Measurements from ENCODE around the gene NBAS.
"Not testable (repeated sequence)": the region's sequence is repeated elsewhere in the genome, so short reads cannot be mapped to it uniquely, and the experiment has no call there.

NBAS gene

GRCh38 chr2:15460112-15460620, 101.0 kb downstream of the NBAS start:
- no peak for DNase-seq (ENCODE audit: low spot score)

DNA sequence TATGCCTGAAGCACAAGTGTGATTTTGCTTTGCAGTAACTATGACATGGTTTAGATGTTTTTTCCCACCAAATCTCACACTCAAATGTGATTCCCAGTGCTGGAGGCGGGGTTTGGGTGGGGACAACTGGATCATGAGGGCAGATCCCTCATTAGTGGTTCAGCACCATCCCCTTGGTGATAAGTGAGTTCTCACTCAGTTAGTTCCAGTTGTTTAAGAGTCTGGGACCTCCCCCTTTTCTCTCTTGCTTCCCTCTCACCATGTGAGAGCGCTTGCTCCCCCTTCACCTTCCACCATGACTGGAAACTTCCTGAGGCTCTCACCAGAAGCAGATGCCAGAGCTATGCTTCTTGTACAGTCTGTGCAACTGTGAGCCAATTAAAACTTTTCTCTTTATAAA, 102.9 kb downstream of the NBAS start:
- no peak for DNase-seq (ENCODE audit: low spot score)

GRCh38 chr2:15457868-15458267, 103.3 kb downstream of the NBAS start:
- DNase-seq (ENCODE audit: low spot score): no peak

DNA sequence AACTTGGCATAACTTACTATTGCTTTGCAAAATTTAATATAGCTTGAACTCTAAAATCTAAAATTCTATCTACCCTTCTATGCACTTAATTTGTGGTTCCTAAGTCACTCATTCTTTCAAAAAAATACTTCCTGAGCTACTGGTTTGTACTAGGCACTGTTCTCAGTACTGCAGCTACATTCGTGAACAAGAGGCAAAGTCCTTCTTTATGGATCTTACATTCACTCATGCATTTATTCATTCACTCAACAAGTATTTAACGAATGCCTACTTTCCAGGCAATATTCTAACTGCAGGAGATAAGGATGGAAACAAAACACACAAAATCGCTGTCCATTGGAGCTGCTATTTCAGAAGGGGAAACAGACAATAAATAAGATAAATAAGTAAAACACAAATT, 104.8 kb downstream of the NBAS start:
- DNase-seq (ENCODE audit: low spot score): no peak

- no peak for DNase-seq (ENCODE audit: low spot score)
Measured at GRCh38 chr2:15450808-15451207, 110.3 kb downstream of the NBAS start.

DNA sequence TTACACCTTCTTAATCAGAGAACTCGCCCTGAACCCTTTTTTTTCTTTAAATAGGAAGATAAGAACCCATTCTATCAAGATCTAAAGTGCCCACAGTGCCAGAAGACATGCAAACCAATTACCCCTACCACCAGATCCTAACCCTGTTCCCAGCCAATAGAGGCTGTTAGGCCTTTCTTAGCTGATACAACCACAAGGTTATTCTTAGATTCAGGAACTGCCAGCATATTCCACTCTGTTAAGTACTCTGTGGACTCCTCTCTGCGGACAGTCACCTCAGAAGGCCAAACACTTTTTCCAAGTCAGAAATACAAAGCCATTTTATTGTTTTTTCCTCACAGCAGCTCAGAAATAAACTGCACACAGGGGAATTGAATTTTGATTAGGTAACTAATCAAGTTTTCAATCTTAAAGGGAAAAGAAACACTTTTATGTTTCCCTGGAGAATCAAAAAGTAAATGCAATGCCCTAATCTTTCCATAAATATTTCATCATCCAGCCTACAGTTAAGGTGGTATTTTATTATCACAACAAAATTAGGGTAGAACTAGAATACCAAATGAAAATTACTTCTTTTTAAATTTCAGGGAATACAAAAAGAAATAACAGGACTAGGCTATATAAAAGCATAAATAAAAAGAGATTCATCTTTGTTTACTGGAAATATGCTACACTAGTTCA, 111.4 kb downstream of the NBAS start:
- no peak for DNase-seq (ENCODE audit: low spot score)

GRCh38 chr2:15448250-15448839, 112.8 kb downstream of the NBAS start:
- no peak for DNase-seq (ENCODE audit: low spot score)

GRCh38 chr2:15447381-15447780, 113.8 kb downstream of the NBAS start:
- no peak for DNase-seq (ENCODE audit: low spot score)

- DNase-seq (ENCODE audit: low spot score): no peak
Measured at GRCh38 chr2:15446961-15447360, 114.2 kb downstream of the NBAS start.

DNA sequence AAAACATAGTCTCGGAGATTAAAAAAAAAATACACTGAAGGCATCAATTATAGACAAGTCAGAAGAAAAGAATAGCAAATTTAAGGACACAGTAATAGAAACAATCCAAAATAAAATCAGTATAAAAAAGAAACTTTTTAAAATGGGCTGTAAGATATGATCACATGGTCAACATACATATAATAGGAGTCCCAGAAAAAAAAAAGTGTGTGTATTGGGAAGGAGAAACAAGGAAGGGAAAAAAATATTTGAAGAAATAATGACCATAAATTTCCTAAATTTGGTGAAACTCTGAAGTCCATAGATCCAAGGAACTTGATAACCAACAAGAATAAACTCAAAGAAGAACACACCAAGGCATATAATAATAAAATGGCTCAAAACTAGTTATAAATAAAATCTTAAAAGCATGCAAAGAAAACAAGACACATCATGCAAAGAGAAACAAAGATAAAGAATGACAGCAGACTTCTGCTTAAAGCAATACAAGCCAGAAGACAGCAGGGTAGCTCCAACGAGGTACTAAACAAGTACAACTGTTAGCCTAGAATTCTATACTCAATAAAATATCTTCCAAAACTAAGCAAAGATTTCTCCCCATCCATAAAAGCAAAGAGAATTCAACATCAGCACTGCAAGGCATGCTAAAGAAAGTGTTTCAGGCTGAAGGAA, 115.1 kb downstream of the NBAS start:
- DNase-seq (ENCODE audit: low spot score): no peak

GRCh38 chr2:15439768-15440524, 121.2 kb downstream of the NBAS start:
- DNase-seq (ENCODE audit: low spot score): not testable (repeated sequence)

DNA sequence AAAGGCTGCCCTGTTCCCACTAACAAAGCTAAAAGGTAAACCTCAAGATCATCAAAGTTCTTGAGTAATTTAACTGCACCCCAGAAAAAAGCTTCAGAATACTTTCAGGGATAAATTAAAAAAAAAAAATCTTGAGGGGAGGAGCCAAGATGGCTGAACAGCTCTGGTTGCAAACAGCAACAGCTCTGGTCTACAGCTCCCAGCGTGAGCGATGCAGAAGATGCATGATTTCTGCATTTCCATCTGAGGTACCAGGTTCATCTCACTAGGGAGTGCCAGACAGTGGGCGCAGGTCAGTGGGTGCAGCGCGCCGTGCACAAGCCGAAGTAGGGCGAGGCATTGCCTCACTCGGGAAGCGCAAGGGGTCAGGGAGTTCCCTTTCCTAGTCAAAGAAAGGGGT, 121.8 kb downstream of the NBAS start:
- not testable (repeated sequence) for DNase-seq (ENCODE audit: low spot score)

DNA sequence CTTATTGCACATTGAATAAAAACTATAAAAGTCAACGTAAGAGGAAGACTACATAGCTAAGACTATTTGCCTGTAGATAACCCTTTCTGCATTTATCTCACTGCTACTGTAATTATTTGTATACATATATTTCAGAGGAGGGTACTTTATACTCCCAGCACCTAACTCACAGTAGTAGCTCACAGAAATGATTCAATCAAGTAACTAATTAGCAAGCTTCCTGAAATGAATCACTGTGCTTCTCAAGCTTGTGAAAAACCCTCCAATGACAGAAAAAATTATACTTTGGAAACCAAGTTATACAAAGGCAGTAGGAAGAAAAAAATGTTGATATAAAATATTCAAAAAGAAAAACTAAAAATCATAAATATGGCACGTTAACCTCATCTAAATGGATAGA, 124.9 kb downstream of the NBAS start:
- no peak for DNase-seq (ENCODE audit: low spot score)

- no peak for DNase-seq (ENCODE audit: low spot score)
Measured at GRCh38 chr2:15435474-15435873, 125.7 kb downstream of the NBAS start.

- DNase-seq (ENCODE audit: low spot score): no peak
Measured at GRCh38 chr2:15432642-15433256, 128.4 kb downstream of the NBAS start.

DNA sequence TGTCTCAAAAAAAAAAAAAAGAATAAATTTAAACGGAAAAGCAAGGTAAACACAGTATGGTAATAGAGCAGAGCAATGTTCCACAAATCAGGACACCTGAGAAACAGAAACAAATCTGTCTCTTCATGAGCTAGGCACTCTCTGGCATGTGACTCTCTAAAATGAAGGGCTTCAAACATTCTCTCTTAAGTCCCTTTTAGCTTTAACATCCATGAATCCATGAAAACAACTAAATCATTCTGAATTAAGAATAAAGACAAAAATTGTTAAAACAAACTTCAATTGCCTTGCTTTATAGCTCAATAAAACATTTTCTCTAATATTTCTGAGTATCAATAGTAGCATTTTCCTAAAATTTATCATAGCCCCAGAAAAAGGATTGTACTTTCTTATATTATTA, 132.1 kb downstream of the NBAS start:
- DNase-seq (ENCODE audit: low spot score): no peak

DNA sequence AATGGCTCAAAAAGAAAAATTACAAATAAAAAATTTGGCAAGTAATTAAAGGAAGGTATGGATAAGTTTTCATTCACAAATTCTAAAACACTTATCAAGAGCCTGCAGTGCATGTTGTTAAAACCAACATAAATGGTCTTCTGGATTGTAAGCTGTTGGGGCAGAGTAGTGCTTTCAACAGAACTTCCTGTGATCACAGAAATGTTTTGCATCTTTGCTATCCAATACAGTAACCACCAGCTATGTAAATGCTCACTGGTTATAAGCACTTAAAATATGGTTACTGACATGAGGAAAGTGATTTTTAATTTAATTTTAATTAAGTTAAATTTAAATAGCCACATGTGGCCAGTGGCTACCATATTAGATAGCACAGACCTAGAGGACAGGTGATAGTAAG, 133.1 kb downstream of the NBAS start:
- no peak for DNase-seq (ENCODE audit: low spot score)

GRCh38 chr2:15426606-15427005, 134.5 kb downstream of the NBAS start:
- DNase-seq (ENCODE audit: low spot score): no peak

- no peak for DNase-seq (ENCODE audit: low spot score)
Measured at GRCh38 chr2:15425712-15426111, 135.4 kb downstream of the NBAS start.

- no peak for DNase-seq (ENCODE audit: low spot score)
Measured at GRCh38 chr2:15421753-15422152, 139.4 kb downstream of the NBAS start.

DNA sequence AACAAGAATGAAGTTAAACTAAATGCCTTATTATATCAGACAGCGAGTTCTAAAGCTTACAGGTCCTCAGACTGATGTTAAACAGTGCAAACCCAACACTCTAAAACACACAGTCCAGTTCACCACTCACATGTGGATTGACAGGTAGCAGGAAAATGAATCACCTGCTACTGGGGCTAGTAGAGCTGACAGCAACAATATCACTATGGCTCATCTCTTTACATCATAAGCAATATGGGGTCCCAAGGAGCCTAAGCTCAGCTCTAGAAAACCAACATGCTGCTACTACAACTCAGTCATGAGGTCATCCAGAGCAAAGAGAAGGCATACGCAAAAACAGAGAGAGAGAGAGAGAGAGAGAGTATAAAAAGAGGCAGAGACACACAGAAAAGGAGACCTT, 145.4 kb downstream of the NBAS start:
- DNase-seq (ENCODE audit: low spot score): no peak

DNA sequence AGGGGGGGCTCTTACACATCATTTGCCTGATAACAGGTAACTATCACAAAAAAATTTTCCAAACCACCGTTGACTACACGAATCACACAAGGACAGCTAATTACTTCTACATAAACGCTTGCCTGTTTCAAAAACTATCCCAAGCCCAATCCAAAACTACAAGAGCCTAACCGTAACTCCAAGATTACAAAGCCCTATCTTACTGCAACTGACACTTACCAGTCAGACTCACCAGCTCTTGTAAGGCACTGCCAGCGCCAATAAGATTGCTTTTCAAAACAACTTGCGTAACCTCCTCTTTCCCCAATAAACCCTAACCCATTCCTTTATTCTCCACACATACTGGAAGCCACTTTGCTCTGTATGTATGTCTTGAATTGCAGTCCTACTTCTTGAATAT, 148.4 kb downstream of the NBAS start:
- DNase-seq (ENCODE audit: low spot score): no peak

All from LoVo (cell line).